ENCODE measurements around the gene CADM4.

- TF ChIP-seq CTCF (IDR thresholded peaks at IDR 0.05; ENCODE audit: low read depth, low read length, poor library complexity, severe bottlenecking) (no peak), EZH2phosphoT487 (IDR thresholded peaks at IDR 0.05; ENCODE audit: borderline replicate concordance, low read length) (no peak)
Observed at GRCh38 chr19:43675906-43676305, 36.3 kb upstream of the CADM4 start.
